ENCODE results near the gene TRIM36. TPM values are rescaled to one million over a fixed set of nuclear protein-coding genes. Genes with fewer than 3 reads are reported as not detected.

Gene TRIM36
- total RNA-seq, 1 experiment from 2014 or later = 0.15 TPM

GRCh38 chr5:115086473-115086872 is 83.2 kb downstream of the TRIM36 start:
- Histone ChIP-seq H2AFZ (ENCODE audit: low read length) (no peak overlapping the region), H3K27me3 (ENCODE audit: low read length) (peaks cover 9% of the 10 kb centered on the region), H4K20me1 (ENCODE audit: low read length) (no peaks in the 10 kb centered on the region), H3F3A (ENCODE audit: low read length, unreplicated experiment) (no peaks in the 10 kb centered on the region), H3K9me3 (ENCODE audit: low read length) (no peaks in the 10 kb centered on the region), H3K36me3 (ENCODE audit: low read depth, low read length) (no peaks in the 10 kb centered on the region), H3K4me2 (ENCODE audit: low read length) (no peak overlapping the region), H3K4me3 (ENCODE audit: low read length) (no peak overlapping the region), H3K27ac (ENCODE audit: low read length) (no peak overlapping the region), H3K9me2 (replicated peaks; ENCODE audit: low read length) (no peaks in the 10 kb centered on the region), H3K4me1 (ENCODE audit: insufficient read depth, low read length) (no peaks in the 10 kb centered on the region), H3K79me2 (ENCODE audit: low read length) (no peaks in the 10 kb centered on the region), H3K9ac (ENCODE audit: low read length) (no peak overlapping the region)
- TF ChIP-seq EZH2 (IDR thresholded peaks at IDR 0.05; ENCODE audit: low read length, unreplicated experiment) (no peak), EZH2phosphoT487 (IDR thresholded peaks at IDR 0.05; ENCODE audit: borderline replicate concordance, low read length) (no peak), CTCF (conservative IDR thresholded peaks at IDR 0.05; ENCODE audit: low read depth, low read length) (no peak)
- POLR2A ChIA-PET (ENCODE audit: unreplicated experiment) = no interaction called here
- CTCF ChIA-PET = no interaction called here
- BruUV-seq (replicated peaks) = no TSS peak
- DNase-seq (peak; percentile 26), ATAC-seq (no peak)
- intact Hi-C loops (cut with micrococcal nuclease) = no loop called here

GRCh38 chr5:115084246-115084793 is 85.4 kb downstream of the TRIM36 start:
- H3F3A ChIP-seq (ENCODE audit: low read length, unreplicated experiment) = no peaks in the 10 kb centered on the region
- H3K79me2 ChIP-seq (ENCODE audit: low read length) = no peaks in the 10 kb centered on the region
- no peak overlapping the region for H2AFZ ChIP-seq (ENCODE audit: low read length)
- no peak overlapping the region for H3K4me2 ChIP-seq (ENCODE audit: low read length)
- no peaks in the 10 kb centered on the region for H3K9me2 ChIP-seq (replicated peaks; ENCODE audit: low read length)
- DNase-seq (no peak), ATAC-seq (no peak)
- BruUV-seq (replicated peaks) = no TSS peak
- H3K9me3 ChIP-seq (ENCODE audit: low read length) = no peaks in the 10 kb centered on the region
- H4K20me1 ChIP-seq (ENCODE audit: low read length) = no peaks in the 10 kb centered on the region
- no peaks in the 10 kb centered on the region for H3K4me1 ChIP-seq (ENCODE audit: insufficient read depth, low read length)
- TF ChIP-seq EZH2 (IDR thresholded peaks at IDR 0.05; ENCODE audit: low read length, unreplicated experiment) = no peak
- no peak for TF ChIP-seq CTCF (conservative IDR thresholded peaks at IDR 0.05; ENCODE audit: low read depth, low read length)
- TF ChIP-seq EZH2phosphoT487 (IDR thresholded peaks at IDR 0.05; ENCODE audit: borderline replicate concordance, low read length) = no peak
- POLR2A ChIA-PET (ENCODE audit: unreplicated experiment) = interaction anchor here (0.5 kb wide), 1 partner anchor 1079 kb away, joined by 3 read pairs; no protein-coding TSS in a partner anchor
- no peak overlapping the region for H3K27ac ChIP-seq (ENCODE audit: low read length)
- CTCF ChIA-PET = no interaction called here
- H3K4me3 ChIP-seq (ENCODE audit: low read length) = no peak overlapping the region
- intact Hi-C loops (cut with micrococcal nuclease) = no loop called here
- H3K9ac ChIP-seq (ENCODE audit: low read length) = no peak overlapping the region
- no peaks in the 10 kb centered on the region for H3K36me3 ChIP-seq (ENCODE audit: low read depth, low read length)
- H3K27me3 ChIP-seq (ENCODE audit: low read length) = no peaks in the 10 kb centered on the region

GRCh38 chr5:115079924-115080623 is 89.6 kb downstream of the TRIM36 start:
- no peaks in the 10 kb centered on the region for H3K9me2 ChIP-seq (replicated peaks; ENCODE audit: low read length)
- DNase-seq (peak; percentile 14), ATAC-seq (peak; percentile 42; the same call in 1 of the 2 replicates)
- no peaks in the 10 kb centered on the region for H3F3A ChIP-seq (ENCODE audit: low read length, unreplicated experiment)
- H4K20me1 ChIP-seq (ENCODE audit: low read length) = no peaks in the 10 kb centered on the region
- no peak overlapping the region for H2AFZ ChIP-seq (ENCODE audit: low read length)
- no peaks in the 10 kb centered on the region for H3K79me2 ChIP-seq (ENCODE audit: low read length)
- TF ChIP-seq EZH2 (IDR thresholded peaks at IDR 0.05; ENCODE audit: low read length, unreplicated experiment) (no peak), EZH2phosphoT487 (IDR thresholded peaks at IDR 0.05; ENCODE audit: borderline replicate concordance, low read length) (no peak), CTCF (conservative IDR thresholded peaks at IDR 0.05; ENCODE audit: low read depth, low read length) (no peak)
- H3K4me2 ChIP-seq (ENCODE audit: low read length) = no peak overlapping the region
- H3K4me3 ChIP-seq (ENCODE audit: low read length) = no peak overlapping the region
- BruUV-seq (replicated peaks) = no TSS peak
- intact Hi-C loops (cut with micrococcal nuclease) = no loop called here
- H3K27me3 ChIP-seq (ENCODE audit: low read length) = no peaks in the 10 kb centered on the region
- ChIA-PET CTCF (no interaction called here), POLR2A (ENCODE audit: unreplicated experiment) (interaction anchor here (0.6 kb wide), 1 partner anchor 148 kb away, joined by 3 read pairs; no protein-coding TSS in a partner anchor)
- no peak overlapping the region for H3K9ac ChIP-seq (ENCODE audit: low read length)
- H3K9me3 ChIP-seq (ENCODE audit: low read length) = no peaks in the 10 kb centered on the region
- no peak overlapping the region for H3K27ac ChIP-seq (ENCODE audit: low read length)
- H3K4me1 ChIP-seq (ENCODE audit: insufficient read depth, low read length) = no peaks in the 10 kb centered on the region
- H3K36me3 ChIP-seq (ENCODE audit: low read depth, low read length) = no peaks in the 10 kb centered on the region

All from PC-3 (cell line).